ENCODE measurements around the gene PLA2G5.
"Not testable (repeated sequence)": the region's sequence is repeated elsewhere in the genome, so short reads cannot be mapped to it uniquely, and the experiment has no call there.

PLA2G5 gene

GRCh38 chr1:20048563-20048962 lies 21.4 kb upstream of the PLA2G5 start:
- intact Hi-C loops (cut with DNase I; ENCODE audit: low total_unique reads): no loop called here
- no peak for DNase-seq
- no peaks in the 10 kb centered on the region for H3K36me3 ChIP-seq
- no peaks in the 10 kb centered on the region for H3K4me1 ChIP-seq
- H3K27me3 ChIP-seq: no peaks in the 10 kb centered on the region
- H3K27ac ChIP-seq: no peak overlapping the region
- no peak for TF ChIP-seq CTCF (IDR thresholded peaks at IDR 0.05)
- H3K9me3 ChIP-seq: no peaks in the 10 kb centered on the region
- H3K4me3 ChIP-seq: no peak overlapping the region

DNA sequence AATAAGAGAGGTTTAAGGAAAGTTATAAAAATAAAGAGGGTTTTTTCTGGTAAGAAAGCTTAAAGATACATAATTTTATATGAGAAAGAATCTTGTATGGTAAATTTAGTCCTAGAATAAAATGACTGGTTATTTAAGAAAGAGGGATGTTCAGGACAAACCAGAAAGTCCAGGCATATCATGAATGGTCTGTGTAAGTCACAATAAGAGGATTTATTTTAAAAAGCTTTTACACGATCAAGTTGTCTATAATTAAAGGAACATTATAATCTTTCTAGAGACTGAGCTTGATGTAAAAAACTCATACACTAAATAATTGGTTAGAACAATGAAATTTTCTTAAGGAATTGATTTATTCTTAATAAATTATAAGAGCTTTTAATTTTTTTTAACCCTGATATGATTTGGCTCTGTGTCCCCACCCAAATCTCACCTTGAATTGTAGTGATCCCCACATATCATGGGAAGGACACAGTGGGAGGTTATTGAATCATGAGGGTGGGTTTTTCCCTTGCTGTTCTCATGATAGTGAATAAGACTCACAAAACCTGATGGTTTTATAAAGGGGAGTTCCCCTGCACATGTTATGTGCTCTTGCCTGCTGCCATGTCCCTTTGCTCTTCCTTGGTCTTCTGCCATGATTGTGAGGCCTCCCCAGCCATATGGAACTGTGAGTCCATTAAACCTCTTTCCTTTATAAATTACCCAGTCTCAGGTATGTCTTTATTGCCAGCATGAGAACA lies 20.8 kb upstream of the PLA2G5 start:
- H3K4me3 ChIP-seq; H3K27me3 ChIP-seq; DNase-seq; H3K9me3 ChIP-seq; intact Hi-C loops (cut with DNase I; ENCODE audit: low total_unique reads); H3K36me3 ChIP-seq; H3K27ac ChIP-seq; H3K4me1 ChIP-seq: not testable (repeated sequence)

- intact Hi-C loops (cut with DNase I; ENCODE audit: low total_unique reads): no loop called here
- H3K27ac ChIP-seq: no peak overlapping the region
- H3K4me1 ChIP-seq: no peaks in the 10 kb centered on the region
- H3K9me3 ChIP-seq: no peaks in the 10 kb centered on the region
- DNase-seq: no peak
- H3K4me3 ChIP-seq: no peak overlapping the region
- no peak for TF ChIP-seq CTCF (IDR thresholded peaks at IDR 0.05)
- H3K27me3 ChIP-seq: peaks cover 0 to 5% of the 10 kb centered on the region in 2 donors
- no peaks in the 10 kb centered on the region for H3K36me3 ChIP-seq
Measured at GRCh38 chr1:20051218-20051829, 18.7 kb upstream of the PLA2G5 start.

DNA sequence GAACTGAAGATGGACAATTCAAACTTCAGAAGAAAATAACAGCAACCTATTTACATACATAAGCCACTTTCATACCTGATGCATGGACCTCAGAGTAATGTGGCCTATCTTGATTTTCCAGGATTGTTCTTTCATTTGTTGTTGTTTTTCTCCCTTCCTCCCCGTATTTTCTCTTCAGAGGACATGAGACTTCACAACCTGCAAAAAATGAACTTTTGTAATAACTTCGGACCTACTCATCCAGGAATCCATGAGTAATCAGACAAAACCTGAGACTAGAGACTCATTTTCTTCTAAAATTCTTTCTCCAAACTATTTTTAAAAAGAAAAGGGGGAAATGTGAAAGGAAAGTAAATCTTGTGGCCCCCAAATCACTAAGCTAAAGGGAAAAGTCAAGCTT lies 17.6 kb upstream of the PLA2G5 start:
- no peaks in the 10 kb centered on the region for H3K9me3 ChIP-seq
- H3K27ac ChIP-seq: no peak overlapping the region
- intact Hi-C loops (cut with DNase I; ENCODE audit: low total_unique reads): no loop called here
- DNase-seq: no peak
- TF ChIP-seq CTCF (IDR thresholded peaks at IDR 0.05): no peak
- no peaks in the 10 kb centered on the region for H3K36me3 ChIP-seq
- no peaks in the 10 kb centered on the region for H3K4me1 ChIP-seq
- H3K4me3 ChIP-seq: no peak overlapping the region
- peaks cover 0 to 5% of the 10 kb centered on the region in 2 donors for H3K27me3 ChIP-seq

GRCh38 chr1:20057886-20058420 lies 12.0 kb upstream of the PLA2G5 start:
- no peak overlapping the region for H3K4me3 ChIP-seq
- H3K9me3 ChIP-seq: no peaks in the 10 kb centered on the region
- H3K36me3 ChIP-seq: no peaks in the 10 kb centered on the region
- H3K27me3 ChIP-seq: peaks cover 0 to 5% of the 10 kb centered on the region in 2 donors
- no peak for DNase-seq
- H3K4me1 ChIP-seq: no peaks in the 10 kb centered on the region
- intact Hi-C loops (cut with DNase I; ENCODE audit: low total_unique reads): no loop called here
- no peak for TF ChIP-seq CTCF (IDR thresholded peaks at IDR 0.05)
- no peak overlapping the region for H3K27ac ChIP-seq

GRCh38 chr1:20058531-20058930 lies 11.5 kb upstream of the PLA2G5 start:
- TF ChIP-seq CTCF (IDR thresholded peaks at IDR 0.05): no peak
- Histone ChIP-seq H3K4me1 (no peaks in the 10 kb centered on the region), H3K4me3 (no peak overlapping the region), H3K36me3 (no peaks in the 10 kb centered on the region), H3K27me3 (peaks cover 0 to 5% of the 10 kb centered on the region in 2 donors), H3K9me3 (no peaks in the 10 kb centered on the region), H3K27ac (no peak overlapping the region)
- intact Hi-C loops (cut with DNase I; ENCODE audit: low total_unique reads): no loop called here
- DNase-seq: no peak
